ENCODE results near the gene HHIPL1. TPM values are rescaled to one million over a fixed set of nuclear protein-coding genes. Genes with fewer than 3 reads are reported as not detected.

HHIPL1 gene
- total and polyA plus RNA-seq, 4 donors = 0.31 to 4.0 (median 1.1) TPM

- ATAC-seq (ENCODE audit: insufficient read depth, low FRiP score) = no peak
- no peak overlapping the region for H3K4me3 ChIP-seq
- DNase-seq = no peak
- no peak overlapping the region for H3K9ac ChIP-seq (ENCODE audit: insufficient read depth in 1 of 2, low read length in 2 of 2)
- WGBS, 2 donors = 85 to 94% methylated on average over 7 to 8 of the region's 8 CpGs
- H3K27me3 ChIP-seq (ENCODE audit: control insufficient read depth in 3 of 3, insufficient read depth in 3 of 3, low read length in 2 of 3) = peaks cover 0 to 5% (median 0%) of the 10 kb centered on the region in 3 donors
- peaks cover 0 to 1% (median 0%) of the 10 kb centered on the region in 4 donors for H3K36me3 ChIP-seq (ENCODE audit: control insufficient read depth in 4 of 4, insufficient read depth in 4 of 4, low read length in 4 of 4)
- H3K27ac ChIP-seq (ENCODE audit: low read depth in 1 of 2, low read length in 1 of 2) = no peak overlapping the region
- no peak for TF ChIP-seq CTCF (IDR thresholded peaks at IDR 0.05; ENCODE audit: control extremely low read depth, extremely low read depth)
- H3K4me1 ChIP-seq (ENCODE audit: control insufficient read depth in 5 of 5, insufficient read depth in 5 of 5, low read length in 5 of 5) = peaks cover 0 to 6% (median 0%) of the 10 kb centered on the region in 5 donors
- H3K9me3 ChIP-seq (ENCODE audit: control insufficient read depth in 4 of 4, insufficient read depth in 3 of 4, low read length in 3 of 4) = peaks cover 0 to 7% (median 0%) of the 10 kb centered on the region in 4 donors
Measured at GRCh38 chr14:99673305-99674063, 28.6 kb downstream of the HHIPL1 start.

DNA sequence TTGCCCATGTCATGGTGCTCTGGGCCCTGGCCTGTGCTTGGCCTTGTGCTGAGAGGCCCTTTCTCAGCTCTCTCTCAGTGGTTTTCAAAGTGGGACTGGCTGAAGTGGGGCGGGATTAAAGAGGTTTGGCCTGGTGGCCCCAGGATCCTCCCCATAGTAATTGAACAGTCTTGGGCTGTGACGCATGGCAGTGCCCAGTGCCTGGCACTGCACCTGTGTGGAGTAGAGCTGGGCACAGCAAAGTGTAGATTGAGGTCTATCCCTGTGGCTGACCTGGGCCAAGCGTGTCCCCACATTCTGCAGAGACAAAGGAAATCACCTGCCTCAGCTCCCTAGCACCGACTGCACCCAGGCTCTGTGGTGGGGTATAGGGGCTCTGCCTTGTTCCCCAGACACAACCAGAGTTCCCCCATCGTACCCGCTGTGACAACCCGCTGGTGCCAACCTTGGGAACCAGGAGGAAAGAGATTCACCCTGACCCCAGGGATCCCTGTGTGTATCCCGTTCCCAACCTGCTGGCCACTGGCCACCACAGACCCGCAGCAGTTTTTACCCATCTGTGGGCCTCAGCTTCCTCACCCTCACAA is 29.2 kb downstream of the HHIPL1 start:
- no peak overlapping the region for H3K4me3 ChIP-seq
- H3K9me3 ChIP-seq (ENCODE audit: control insufficient read depth in 4 of 4, insufficient read depth in 3 of 4, low read length in 3 of 4) = peaks cover 0 to 8% (median 0%) of the 10 kb centered on the region in 4 donors
- H3K27ac ChIP-seq (ENCODE audit: low read depth in 1 of 2, low read length in 1 of 2) = no peak overlapping the region
- H3K27me3 ChIP-seq (ENCODE audit: control insufficient read depth in 3 of 3, insufficient read depth in 3 of 3, low read length in 2 of 3) = peaks cover 0 to 5% (median 0%) of the 10 kb centered on the region in 3 donors
- WGBS, 2 donors = 89 to 92% methylated on average over 9 of the region's 9 CpGs
- no peak overlapping the region for H3K9ac ChIP-seq (ENCODE audit: insufficient read depth in 1 of 2, low read length in 2 of 2)
- peaks cover 0 to 6% (median 0%) of the 10 kb centered on the region in 5 donors for H3K4me1 ChIP-seq (ENCODE audit: control insufficient read depth in 5 of 5, insufficient read depth in 5 of 5, low read length in 5 of 5)
- H3K36me3 ChIP-seq (ENCODE audit: control insufficient read depth in 4 of 4, insufficient read depth in 4 of 4, low read length in 4 of 4) = peaks cover 0 to 1% (median 0%) of the 10 kb centered on the region in 4 donors
- no peak for TF ChIP-seq CTCF (IDR thresholded peaks at IDR 0.05; ENCODE audit: control extremely low read depth, extremely low read depth)
- DNase-seq = no peak
- ATAC-seq (ENCODE audit: insufficient read depth, low FRiP score) = no peak

- ATAC-seq (ENCODE audit: insufficient read depth, low FRiP score) (no peak), DNase-seq (no peak)
- WGBS, 2 donors = 62% methylated on average over 48 to 60 of the region's 60 CpGs
- Histone ChIP-seq H3K9me3 (ENCODE audit: control insufficient read depth in 4 of 4, insufficient read depth in 3 of 4, low read length in 3 of 4) (peaks cover 0 to 8% (median 0%) of the 10 kb centered on the region in 4 donors), H3K36me3 (ENCODE audit: control insufficient read depth in 4 of 4, insufficient read depth in 4 of 4, low read length in 4 of 4) (peaks cover 0 to 1% (median 0%) of the 10 kb centered on the region in 4 donors), H3K4me1 (ENCODE audit: control insufficient read depth in 5 of 5, insufficient read depth in 5 of 5, low read length in 5 of 5) (peaks cover 0 to 6% (median 0%) of the 10 kb centered on the region in 5 donors), H3K9ac (ENCODE audit: insufficient read depth in 1 of 2, low read length in 2 of 2) (no peak overlapping the region), H3K27me3 (ENCODE audit: control insufficient read depth in 3 of 3, insufficient read depth in 3 of 3, low read length in 2 of 3) (peaks cover 0 to 5% (median 0%) of the 10 kb centered on the region in 3 donors), H3K4me3 (no peak overlapping the region), H3K27ac (ENCODE audit: low read depth in 1 of 2, low read length in 1 of 2) (no peak overlapping the region)
- TF ChIP-seq CTCF (IDR thresholded peaks at IDR 0.05; ENCODE audit: control extremely low read depth, extremely low read depth) = no peak
Measured at GRCh38 chr14:99674776-99675381, 29.9 kb downstream of the HHIPL1 start.
